H9 (cell line): ENCODE measurements around the gene ZMYND8. TPM values are rescaled to one million over a fixed set of nuclear protein-coding genes. Genes with fewer than 3 reads are reported as not detected.

Source experiments
- DNase-seq: peaks from one replicate; pipeline ENCODE4 v3.0.0-alpha.2; 2017
- H2AFZ ChIP-seq: one replicate; pipeline ENCODE4 v1.6.1; 2013; ENCODE audit warnings: mild to moderate bottlenecking, low read length, control low read depth, moderate library complexity
- H2AK5ac ChIP-seq: 2 replicates; pipeline ENCODE4 v1.6.1; 2013; ENCODE audit warnings: low read length, control low read depth, mixed read lengths; ENCODE audit not compliant: insufficient read length
- H2BK120ac ChIP-seq: one replicate; pipeline ENCODE4 v1.6.1; 2013; ENCODE audit warnings: low read depth, mild to moderate bottlenecking, low read length, control low read depth, inconsistent platforms; ENCODE audit not compliant: poor library complexity, severe bottlenecking
- H2BK12ac ChIP-seq: 2 replicates; pipeline ENCODE4 v1.6.1; 2013; ENCODE audit warnings: low read length, control low read depth, mixed read lengths, low read depth; ENCODE audit not compliant: insufficient read length
- H2BK15ac ChIP-seq: 2 replicates; pipeline ENCODE4 v1.6.1; 2013; ENCODE audit warnings: low read depth, low read length, control low read depth
- H2BK20ac ChIP-seq: one replicate; pipeline ENCODE4 v1.6.1; 2013; ENCODE audit warnings: low read depth, mild to moderate bottlenecking, low read length, control low read depth, inconsistent platforms; ENCODE audit not compliant: poor library complexity, severe bottlenecking
- H2BK5ac ChIP-seq: 2 replicates; pipeline ENCODE4 v1.6.1; 2013; ENCODE audit warnings: low read length, control low read depth, mixed read lengths; ENCODE audit not compliant: insufficient read length
- H3K14ac ChIP-seq: 2 replicates; pipeline ENCODE4 v1.6.1; 2013; ENCODE audit warnings: low read length, control low read depth; ENCODE audit not compliant: insufficient read depth
- H3K18ac ChIP-seq: 2 replicates; pipeline ENCODE4 v1.6.1; 2013; ENCODE audit warnings: low read depth, mild to moderate bottlenecking, mixed read lengths, low read length, control low read depth; ENCODE audit not compliant: insufficient read length
- H3K23ac ChIP-seq: 2 replicates; pipeline ENCODE4 v1.6.1; 2013; ENCODE audit warnings: low read length, control low read depth, mixed read lengths, low read depth; ENCODE audit not compliant: insufficient read length
- H3K23me2 ChIP-seq: 2 replicates; pipeline ENCODE4 v1.6.1; 2013; ENCODE audit warnings: low read depth, mild to moderate bottlenecking, mixed read lengths, low read length, control low read depth; ENCODE audit not compliant: insufficient read length, poor library complexity, severe bottlenecking
- H3K27ac ChIP-seq: 2 replicates; pipeline ENCODE4 v1.5.1; 2013; ENCODE audit warnings: low read length, control low read depth, mixed read lengths, low read depth; ENCODE audit not compliant: insufficient read length
- H3K27me3 ChIP-seq: 2 replicates; pipeline ENCODE4 v1.6.1; 2013; ENCODE audit warnings: low read length, control low read depth, inconsistent platforms; ENCODE audit not compliant: insufficient read depth
- H3K4ac ChIP-seq: 2 replicates; pipeline ENCODE4 v1.6.1; 2013; ENCODE audit warnings: low read depth, mild to moderate bottlenecking, control low read depth, inconsistent platforms, low read length, moderate library complexity
- H3K4me1 ChIP-seq: 2 replicates; pipeline ENCODE4 v1.6.1; 2013; ENCODE audit warnings: low read length, control low read depth, inconsistent platforms; ENCODE audit not compliant: insufficient read depth
- H3K4me2 ChIP-seq: 2 replicates; pipeline ENCODE4 v1.6.1; 2013; ENCODE audit warnings: low read length, control low read depth, mixed read lengths; ENCODE audit not compliant: insufficient read length, insufficient read depth
- H3K56ac ChIP-seq: 2 replicates; pipeline ENCODE4 v1.6.1; 2013; ENCODE audit warnings: low read depth, mild to moderate bottlenecking, mixed read lengths, low read length, control low read depth; ENCODE audit not compliant: insufficient read length
- H3K79me1 ChIP-seq: 2 replicates; pipeline ENCODE4 v1.6.1; 2013; ENCODE audit warnings: low read depth, mild to moderate bottlenecking, moderate library complexity, low read length, control low read depth, inconsistent platforms; ENCODE audit not compliant: insufficient read depth, poor library complexity, severe bottlenecking
- H3K79me2 ChIP-seq: 2 replicates; pipeline ENCODE4 v1.6.1; 2013; ENCODE audit warnings: low read length, control low read depth, inconsistent platforms; ENCODE audit not compliant: insufficient read depth
- H3K9ac ChIP-seq: 2 replicates; pipeline ENCODE4 v1.6.1; 2013; ENCODE audit warnings: low read length, control low read depth, mixed read lengths; ENCODE audit not compliant: insufficient read length; ENCODE audit errors: extremely low read depth
- H3K9me3 ChIP-seq: one replicate; pipeline ENCODE4 v1.6.1; 2013; ENCODE audit warnings: low read depth, low read length, inconsistent platforms; ENCODE audit not compliant: control insufficient read depth
- H3T11ph ChIP-seq: one replicate; pipeline ENCODE4 v1.6.1; 2013; ENCODE audit warnings: mild to moderate bottlenecking, low read length, control low read depth, inconsistent platforms
- H4K20me1 ChIP-seq: one replicate; pipeline ENCODE4 v1.6.1; 2013; ENCODE audit not compliant: control insufficient read depth, insufficient read length, insufficient read depth
- H4K5ac ChIP-seq: 2 replicates; pipeline ENCODE4 v1.6.1; 2013; ENCODE audit warnings: low read depth, mild to moderate bottlenecking, mixed read lengths, low read length, control low read depth; ENCODE audit not compliant: insufficient read length
- H4K8ac ChIP-seq: replicated peaks from 2 replicates; pipeline ENCODE4 v1.6.1; 2013; ENCODE audit warnings: low read length, control low read depth, mixed read lengths, low read depth; ENCODE audit not compliant: insufficient read length
- H4K91ac ChIP-seq: 2 replicates; pipeline ENCODE4 v1.6.1; 2013; ENCODE audit warnings: low read depth, mild to moderate bottlenecking, moderate library complexity, mixed read lengths, low read length, control low read depth; ENCODE audit not compliant: insufficient read length
- H3K27ac Mint-ChIP-seq, 3 experiments: 2 replicates in 2 of 3; 3 replicates in 1 of 3; pipeline ENCODE4 v1.8.0; 2020 to 2021; ENCODE audit warnings: mixed read lengths in 3 of 3, mild to moderate bottlenecking in 1 of 3, moderate library complexity in 1 of 3
- H3K27me3 Mint-ChIP-seq: 2 replicates; pipeline ENCODE4 v1.8.0; 2021; ENCODE audit warnings: low read depth, mild to moderate bottlenecking, moderate library complexity, mixed read lengths
- H3K36me3 Mint-ChIP-seq, 3 experiments: 2 replicates in 2 of 3; 3 replicates in 1 of 3; pipeline ENCODE4 v1.8.0; 2020 to 2021; ENCODE audit warnings: low read depth in 3 of 3, mixed read lengths in 3 of 3; ENCODE audit not compliant: insufficient read depth in 1 of 3
- H3K4me1 Mint-ChIP-seq, 2 experiments: 2 replicates each; pipeline ENCODE4 v1.8.0; 2020; ENCODE audit warnings: mixed read lengths in 2 of 2
- H3K4me3 Mint-ChIP-seq, 2 experiments: 2 replicates in 1 of 2; 3 replicates in 1 of 2; pipeline ENCODE4 v1.8.0; 2020 to 2021; ENCODE audit warnings: mild to moderate bottlenecking in 2 of 2, mixed read lengths in 2 of 2, moderate library complexity in 1 of 2
- H3K9me3 Mint-ChIP-seq, 2 experiments: 2 replicates in 1 of 2; 3 replicates in 1 of 2; pipeline ENCODE4 v1.8.0; 2020; ENCODE audit warnings: mild to moderate bottlenecking in 2 of 2, mixed read lengths in 2 of 2, moderate library complexity in 1 of 2
- CTCF ChIP-seq: fragments of 200-600 bp; sonication (generic); conservative IDR thresholded peaks from 3 replicates; pipeline ENCODE4 v1.8.0; 2021; ENCODE audit warnings: antibody characterized with exemption, mild to moderate bottlenecking
- WGBS: extraction: QIAGEN DNeasy Blood & Tissue Kit; methylation state at CpG from one replicate; pipeline ENCODE4 v1.1.7; 2013; ENCODE audit warnings: missing lambda C conversion rate, low lambda C conversion rate, mixed read lengths; ENCODE audit not compliant: insufficient read length; ENCODE audit errors: extremely low coverage; 5-methylcytosine and 5-hydroxymethylcytosine counted together
- total RNA-seq: library from RNA; stranded (reverse); gene quantifications from 2 replicates; pipeline ENCODE4 v1.2.1, GENCODE V29; 2021

The ZMYND8 gene
- total RNA-seq, 1 experiment from 2014 or later, result 158 TPM

- H2AK5ac ChIP-seq, result no peak overlapping the region
- H2BK15ac ChIP-seq, result no peak overlapping the region
- no peak for DNase-seq
- no peak overlapping the region for H2BK20ac ChIP-seq
- H3K27ac ChIP-seq, result peak overlapping the region; percentile 22
- H4K8ac ChIP-seq, result no peak overlapping the region
- no peak overlapping the region for H3K23ac ChIP-seq
- H4K20me1 ChIP-seq, result no peaks in the 10 kb centered on the region
- no peak overlapping the region for H3K4ac ChIP-seq
- no peak overlapping the region; the same call in 1 of the 2 replicates for H3K14ac ChIP-seq
- H3K4me2 ChIP-seq, result no peak overlapping the region
- H3K27ac Mint-ChIP-seq, result peak overlapping the region; percentile 60 to 96 (median 80)
- no peak overlapping the region for H3K18ac ChIP-seq
- no peak overlapping the region for H2BK120ac ChIP-seq
- no peak overlapping the region for H4K5ac ChIP-seq
- H3K9me3 ChIP-seq, result no peaks in the 10 kb centered on the region
- H2BK12ac ChIP-seq, result no peak overlapping the region
- H3K23me2 ChIP-seq, result no peaks in the 10 kb centered on the region
- peaks cover 30 to 62% of the 10 kb centered on the region in 2 experiments for H3K4me1 Mint-ChIP-seq
- no peak overlapping the region for H3K56ac ChIP-seq
- H3K9me3 Mint-ChIP-seq, result no peaks in the 10 kb centered on the region; a peak in 1 of 5 replicates
- H3K36me3 Mint-ChIP-seq, result peaks cover 24 to 56% (median 41%) of the 10 kb centered on the region in 3 experiments
- WGBS, result no CpG with 5 or more reads among the region's 17 CpGs
- H4K91ac ChIP-seq, result peak overlapping the region; percentile 12
- H3K79me2 ChIP-seq, result peaks cover 49% of the 10 kb centered on the region; the same call in 1 of the 2 replicates
- H3K4me3 Mint-ChIP-seq, result peak overlapping the region; percentile 2 to 25; a peak in 3 of 5 replicates
- H3T11ph ChIP-seq, result no peak overlapping the region
- H3K9ac ChIP-seq, result no peak overlapping the region
- H3K4me1 ChIP-seq, result peaks cover 28% of the 10 kb centered on the region; the same call in 1 of the 2 replicates
- H3K27me3 Mint-ChIP-seq, result no peaks in the 10 kb centered on the region; the same call in 1 of the 2 replicates
- no peak overlapping the region for H2AFZ ChIP-seq
- H2BK5ac ChIP-seq, result no peak overlapping the region
- H3K79me1 ChIP-seq, result peaks cover 2% of the 10 kb centered on the region
- no peak for TF ChIP-seq CTCF
- H3K27me3 ChIP-seq, result no peaks in the 10 kb centered on the region
Measured at GRCh38 chr20:47362361-47363219, 6.1 kb upstream of the ZMYND8 start.
